H9 (cell line): ENCODE data around the gene KRT86. TPM values are rescaled to one million over a fixed set of nuclear protein-coding genes. Genes with fewer than 3 reads are reported as not detected.
A peak's percentile ranks its signal among the peaks of the same experiment; 100 is the strongest.

Experiments used
- DNase-seq: peaks from one replicate; pipeline ENCODE4 v3.0.0-alpha.2; 2017
- H2AFZ ChIP-seq: one replicate; pipeline ENCODE4 v1.6.1; 2013; ENCODE audit warnings: mild to moderate bottlenecking, low read length, control low read depth, moderate library complexity
- H2AK5ac ChIP-seq: 2 replicates; pipeline ENCODE4 v1.6.1; 2013; ENCODE audit warnings: low read length, control low read depth, mixed read lengths; ENCODE audit not compliant: insufficient read length
- H2BK120ac ChIP-seq: one replicate; pipeline ENCODE4 v1.6.1; 2013; ENCODE audit warnings: low read depth, mild to moderate bottlenecking, low read length, control low read depth, inconsistent platforms; ENCODE audit not compliant: poor library complexity, severe bottlenecking
- H2BK12ac ChIP-seq: 2 replicates; pipeline ENCODE4 v1.6.1; 2013; ENCODE audit warnings: low read length, control low read depth, mixed read lengths, low read depth; ENCODE audit not compliant: insufficient read length
- H2BK15ac ChIP-seq: 2 replicates; pipeline ENCODE4 v1.6.1; 2013; ENCODE audit warnings: low read depth, low read length, control low read depth
- H2BK20ac ChIP-seq: one replicate; pipeline ENCODE4 v1.6.1; 2013; ENCODE audit warnings: low read depth, mild to moderate bottlenecking, low read length, control low read depth, inconsistent platforms; ENCODE audit not compliant: poor library complexity, severe bottlenecking
- H2BK5ac ChIP-seq: 2 replicates; pipeline ENCODE4 v1.6.1; 2013; ENCODE audit warnings: low read length, control low read depth, mixed read lengths; ENCODE audit not compliant: insufficient read length
- H3K14ac ChIP-seq: 2 replicates; pipeline ENCODE4 v1.6.1; 2013; ENCODE audit warnings: low read length, control low read depth; ENCODE audit not compliant: insufficient read depth
- H3K18ac ChIP-seq: 2 replicates; pipeline ENCODE4 v1.6.1; 2013; ENCODE audit warnings: low read depth, mild to moderate bottlenecking, mixed read lengths, low read length, control low read depth; ENCODE audit not compliant: insufficient read length
- H3K23ac ChIP-seq: 2 replicates; pipeline ENCODE4 v1.6.1; 2013; ENCODE audit warnings: low read length, control low read depth, mixed read lengths, low read depth; ENCODE audit not compliant: insufficient read length
- H3K23me2 ChIP-seq: 2 replicates; pipeline ENCODE4 v1.6.1; 2013; ENCODE audit warnings: low read depth, mild to moderate bottlenecking, mixed read lengths, low read length, control low read depth; ENCODE audit not compliant: insufficient read length, poor library complexity, severe bottlenecking
- H3K27ac ChIP-seq: 2 replicates; pipeline ENCODE4 v1.5.1; 2013; ENCODE audit warnings: low read length, control low read depth, mixed read lengths, low read depth; ENCODE audit not compliant: insufficient read length
- H3K27me3 ChIP-seq: 2 replicates; pipeline ENCODE4 v1.6.1; 2013; ENCODE audit warnings: low read length, control low read depth, inconsistent platforms; ENCODE audit not compliant: insufficient read depth
- H3K4ac ChIP-seq: 2 replicates; pipeline ENCODE4 v1.6.1; 2013; ENCODE audit warnings: low read depth, mild to moderate bottlenecking, control low read depth, inconsistent platforms, low read length, moderate library complexity
- H3K4me1 ChIP-seq: 2 replicates; pipeline ENCODE4 v1.6.1; 2013; ENCODE audit warnings: low read length, control low read depth, inconsistent platforms; ENCODE audit not compliant: insufficient read depth
- H3K4me2 ChIP-seq: 2 replicates; pipeline ENCODE4 v1.6.1; 2013; ENCODE audit warnings: low read length, control low read depth, mixed read lengths; ENCODE audit not compliant: insufficient read length, insufficient read depth
- H3K56ac ChIP-seq: 2 replicates; pipeline ENCODE4 v1.6.1; 2013; ENCODE audit warnings: low read depth, mild to moderate bottlenecking, mixed read lengths, low read length, control low read depth; ENCODE audit not compliant: insufficient read length
- H3K79me1 ChIP-seq: 2 replicates; pipeline ENCODE4 v1.6.1; 2013; ENCODE audit warnings: low read depth, mild to moderate bottlenecking, moderate library complexity, low read length, control low read depth, inconsistent platforms; ENCODE audit not compliant: insufficient read depth, poor library complexity, severe bottlenecking
- H3K79me2 ChIP-seq: 2 replicates; pipeline ENCODE4 v1.6.1; 2013; ENCODE audit warnings: low read length, control low read depth, inconsistent platforms; ENCODE audit not compliant: insufficient read depth
- H3K9ac ChIP-seq: 2 replicates; pipeline ENCODE4 v1.6.1; 2013; ENCODE audit warnings: low read length, control low read depth, mixed read lengths; ENCODE audit not compliant: insufficient read length; ENCODE audit errors: extremely low read depth
- H3K9me3 ChIP-seq: one replicate; pipeline ENCODE4 v1.6.1; 2013; ENCODE audit warnings: low read depth, low read length, inconsistent platforms; ENCODE audit not compliant: control insufficient read depth
- H3T11ph ChIP-seq: one replicate; pipeline ENCODE4 v1.6.1; 2013; ENCODE audit warnings: mild to moderate bottlenecking, low read length, control low read depth, inconsistent platforms
- H4K20me1 ChIP-seq: one replicate; pipeline ENCODE4 v1.6.1; 2013; ENCODE audit not compliant: control insufficient read depth, insufficient read length, insufficient read depth
- H4K5ac ChIP-seq: 2 replicates; pipeline ENCODE4 v1.6.1; 2013; ENCODE audit warnings: low read depth, mild to moderate bottlenecking, mixed read lengths, low read length, control low read depth; ENCODE audit not compliant: insufficient read length
- H4K8ac ChIP-seq: replicated peaks from 2 replicates; pipeline ENCODE4 v1.6.1; 2013; ENCODE audit warnings: low read length, control low read depth, mixed read lengths, low read depth; ENCODE audit not compliant: insufficient read length
- H4K91ac ChIP-seq: 2 replicates; pipeline ENCODE4 v1.6.1; 2013; ENCODE audit warnings: low read depth, mild to moderate bottlenecking, moderate library complexity, mixed read lengths, low read length, control low read depth; ENCODE audit not compliant: insufficient read length
- H3K27ac Mint-ChIP-seq, 3 experiments: 2 replicates in 2 of 3; 3 replicates in 1 of 3; pipeline ENCODE4 v1.8.0; 2020 to 2021; ENCODE audit warnings: mixed read lengths in 3 of 3, mild to moderate bottlenecking in 1 of 3, moderate library complexity in 1 of 3
- H3K27me3 Mint-ChIP-seq: 2 replicates; pipeline ENCODE4 v1.8.0; 2021; ENCODE audit warnings: low read depth, mild to moderate bottlenecking, moderate library complexity, mixed read lengths
- H3K36me3 Mint-ChIP-seq, 3 experiments: 2 replicates in 2 of 3; 3 replicates in 1 of 3; pipeline ENCODE4 v1.8.0; 2020 to 2021; ENCODE audit warnings: low read depth in 3 of 3, mixed read lengths in 3 of 3; ENCODE audit not compliant: insufficient read depth in 1 of 3
- H3K4me1 Mint-ChIP-seq, 2 experiments: 2 replicates each; pipeline ENCODE4 v1.8.0; 2020; ENCODE audit warnings: mixed read lengths in 2 of 2
- H3K4me3 Mint-ChIP-seq, 2 experiments: 2 replicates in 1 of 2; 3 replicates in 1 of 2; pipeline ENCODE4 v1.8.0; 2020 to 2021; ENCODE audit warnings: mild to moderate bottlenecking in 2 of 2, mixed read lengths in 2 of 2, moderate library complexity in 1 of 2
- H3K9me3 Mint-ChIP-seq, 2 experiments: 2 replicates in 1 of 2; 3 replicates in 1 of 2; pipeline ENCODE4 v1.8.0; 2020; ENCODE audit warnings: mild to moderate bottlenecking in 2 of 2, mixed read lengths in 2 of 2, moderate library complexity in 1 of 2
- WGBS: extraction: QIAGEN DNeasy Blood & Tissue Kit; methylation state at CpG from one replicate; pipeline ENCODE4 v1.1.7; 2013; ENCODE audit warnings: missing lambda C conversion rate, low lambda C conversion rate, mixed read lengths; ENCODE audit not compliant: insufficient read length; ENCODE audit errors: extremely low coverage; 5-methylcytosine and 5-hydroxymethylcytosine counted together
- total RNA-seq: library from RNA; stranded (reverse); gene quantifications from 2 replicates; pipeline ENCODE4 v1.2.1, GENCODE V29; 2021
- TF ChIP-seq, protein P1 (sequence below): fragments of 200-600 bp; sonication (generic); conservative IDR thresholded peaks from 3 replicates; pipeline ENCODE4 v1.8.0; 2021; ENCODE audit warnings: antibody characterized with exemption, mild to moderate bottlenecking

KRT86 gene
- total RNA-seq, 1 experiment from 2014 or later, result not detected

GRCh38 chr12:52327052-52327829 lies 52.8 kb downstream of the KRT86 start:
- no CpG with 5 or more reads among the region's 11 CpGs for WGBS
- Histone ChIP-seq H3K18ac (no peak overlapping the region), H4K8ac (no peak overlapping the region), H2BK120ac (no peak overlapping the region), H3K23ac (no peak overlapping the region), H2AFZ (no peak overlapping the region), H3T11ph (no peak overlapping the region), H2BK5ac (no peak overlapping the region), H3K4ac (no peak overlapping the region), H3K27me3 (no peaks in the 10 kb centered on the region), H3K56ac (no peak overlapping the region), H3K27ac (no peak overlapping the region), H3K79me1 (no peaks in the 10 kb centered on the region), H4K91ac (no peak overlapping the region), H2AK5ac (no peak overlapping the region), H2BK20ac (no peak overlapping the region), H2BK12ac (no peak overlapping the region), H3K79me2 (no peaks in the 10 kb centered on the region), H2BK15ac (no peak overlapping the region), H3K9ac (no peak overlapping the region), H3K4me2 (no peak overlapping the region), H3K23me2 (no peaks in the 10 kb centered on the region), H3K14ac (no peak overlapping the region), H4K5ac (no peak overlapping the region), H3K4me1 (0 out of 2 replicates have a peak, but pooled peaks cover 2% of the 10 kb centered on the region), H3K9me3 (no peaks in the 10 kb centered on the region), H4K20me1 (no peaks in the 10 kb centered on the region)
- Mint-ChIP-seq H3K27me3 (peaks cover 19% of the 10 kb centered on the region), H3K4me3 (no peak overlapping the region), H3K27ac (no peak overlapping the region), H3K4me1 (peaks cover 8% of the 10 kb centered on the region in 2 experiments; a peak in 2 of 4 replicates), H3K36me3 (no peaks in the 10 kb centered on the region), H3K9me3 (no peaks in the 10 kb centered on the region)
- TF ChIP-seq, protein P1, sequence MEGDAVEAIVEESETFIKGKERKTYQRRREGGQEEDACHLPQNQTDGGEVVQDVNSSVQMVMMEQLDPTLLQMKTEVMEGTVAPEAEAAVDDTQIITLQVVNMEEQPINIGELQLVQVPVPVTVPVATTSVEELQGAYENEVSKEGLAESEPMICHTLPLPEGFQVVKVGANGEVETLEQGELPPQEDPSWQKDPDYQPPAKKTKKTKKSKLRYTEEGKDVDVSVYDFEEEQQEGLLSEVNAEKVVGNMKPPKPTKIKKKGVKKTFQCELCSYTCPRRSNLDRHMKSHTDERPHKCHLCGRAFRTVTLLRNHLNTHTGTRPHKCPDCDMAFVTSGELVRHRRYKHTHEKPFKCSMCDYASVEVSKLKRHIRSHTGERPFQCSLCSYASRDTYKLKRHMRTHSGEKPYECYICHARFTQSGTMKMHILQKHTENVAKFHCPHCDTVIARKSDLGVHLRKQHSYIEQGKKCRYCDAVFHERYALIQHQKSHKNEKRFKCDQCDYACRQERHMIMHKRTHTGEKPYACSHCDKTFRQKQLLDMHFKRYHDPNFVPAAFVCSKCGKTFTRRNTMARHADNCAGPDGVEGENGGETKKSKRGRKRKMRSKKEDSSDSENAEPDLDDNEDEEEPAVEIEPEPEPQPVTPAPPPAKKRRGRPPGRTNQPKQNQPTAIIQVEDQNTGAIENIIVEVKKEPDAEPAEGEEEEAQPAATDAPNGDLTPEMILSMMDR, result peak; percentile 98
- peak; percentile 91 for DNase-seq
